ENCODE data around the gene ZDHHC1. TPM values are rescaled to one million over a fixed set of nuclear protein-coding genes. Genes with fewer than 3 reads are reported as not detected.

The ZDHHC1 gene
- total and polyA plus RNA-seq, 2 of the 13 experiments (the other 11 are each of a cell fraction or from before 2014, with no cell fraction given), result 0.51 to 1.1 TPM

- H3K27me3 ChIP-seq (ENCODE audit: control insufficient read depth in 1 of 2, insufficient read depth in 2 of 2, low read length in 2 of 2), result no peaks in the 10 kb centered on the region
- H3K4me1 ChIP-seq (ENCODE audit: insufficient read depth, low read length), result peaks cover 28% of the 10 kb centered on the region
- ATAC-seq, result peak; percentile 59; the same call in 2 of the 3 replicates
- H3K9ac ChIP-seq (ENCODE audit: insufficient read depth, low read depth, low read length), result no peak overlapping the region
- in situ Hi-C loops (cut with HindIII; ENCODE audit: extremely low pct_ligation_motif_present, low pct_unique_long_range_greater_than_20kb) (no loop called here), intact Hi-C loops (cut with micrococcal nuclease; ENCODE audit: unreplicated experiment) (loop anchor here (1.0 to 2.0 kb wide), 2 partner anchors 44 to 58 kb away; partner anchors contain the start of gene TPPP3)
- no TSS peak for BruUV-seq (replicated peaks)
- H3K79me2 ChIP-seq (ENCODE audit: insufficient read depth, low read length), result no peaks in the 10 kb centered on the region
- no peak overlapping the region for H3K4me2 ChIP-seq (ENCODE audit: low read depth, low read length)
- no peak overlapping the region for H2AFZ ChIP-seq (ENCODE audit: low read length)
- no peaks in the 10 kb centered on the region for H3K36me3 ChIP-seq (replicated peaks in 1 of 2; ENCODE audit: control insufficient read depth in 1 of 2, insufficient read depth in 2 of 2, low read length in 2 of 2)
- POLR2A ChIA-PET, result no interaction called here
- no peaks in the 10 kb centered on the region for H3K9me3 ChIP-seq (ENCODE audit: low read length)
- no peak for FAIRE-seq
- H3K27ac ChIP-seq (ENCODE audit: extremely low read length, insufficient read depth, low read length), result no peak overlapping the region
- CTCF ChIA-PET (ENCODE audit: low intra/inter-chr PET ratio, low total read pairs), result interaction anchor here (0.6 to 1.3 kb wide), 4 partner anchors 45 to 116 kb away, joined by 3 to 4 read pairs (median 4); no protein-coding TSS in a partner anchor
- H4K20me1 ChIP-seq (ENCODE audit: insufficient read depth, low read length), result no peaks in the 10 kb centered on the region
- no peak overlapping the region for H3K4me3 ChIP-seq (replicated peaks in 1 of 3; ENCODE audit: insufficient read depth in 1 of 3, low read depth in 2 of 3, low read length in 3 of 3)
- peak; percentile 53 for DNase-seq (ENCODE audit: low spot score)
- peak; percentile 51 for TF ChIP-seq STAG1 (CRISPR knock-in tag; IDR thresholded peaks at IDR 0.05)
- peak; percentile 83; the same call in 1 of the 2 replicates for TF ChIP-seq ARID3A (IDR thresholded peaks at IDR 0.05; ENCODE audit: low read depth, low read length)
- no peak for TF ChIP-seq ZBTB20 (CRISPR knock-in tag; IDR thresholded peaks at IDR 0.05; ENCODE audit: borderline replicate concordance, low read depth)
- TF ChIP-seq SMC3 (IDR thresholded peaks at IDR 0.05; ENCODE audit: low read length), result peak; percentile 25; the same call in 1 of the 2 replicates
- no peak for TF ChIP-seq ZBTB40 (IDR thresholded peaks at IDR 0.05)
- TF ChIP-seq ZBTB40 (CRISPR knock-in tag; IDR thresholded peaks at IDR 0.05), result no peak
- no peak for TF ChIP-seq ZNF543 (CRISPR knock-in tag; IDR thresholded peaks at IDR 0.05)
- TF ChIP-seq CENPT (CRISPR knock-in tag; IDR thresholded peaks at IDR 0.05; ENCODE audit: low read depth), result no peak
- no peak for TF ChIP-seq GTF3A (CRISPR knock-in tag; conservative IDR thresholded peaks at IDR 0.05)
- no peak for TF ChIP-seq CBX2 (IDR thresholded peaks at IDR 0.05; ENCODE audit: low read depth, low read length)
- TF ChIP-seq CBX2 (CRISPR knock-in tag; IDR thresholded peaks at IDR 0.05; ENCODE audit: low read depth), result no peak
- TF ChIP-seq CAMTA2 (CRISPR knock-in tag; IDR thresholded peaks at IDR 0.05; ENCODE audit: borderline replicate concordance), result no peak
- no peak for TF ChIP-seq HNRNPUL1 (IDR thresholded peaks at IDR 0.05; ENCODE audit: low read depth, low read length)
Observed at GRCh38 chr16:67349172-67349571, 67.1 kb downstream of the ZDHHC1 start.

Measured in HepG2 (cell line).